Neuronal stem cell (in vitro differentiated cells): Measurements from ENCODE around the gene DOCK4.

Source experiments
- DNase-seq: peaks from one replicate; pipeline ENCODE4 v3.0.0-alpha.2; 2013; ENCODE audit warnings: low spot score
- H2AFZ ChIP-seq: one replicate; pipeline ENCODE4 v1.6.1; 2013; ENCODE audit warnings: mild to moderate bottlenecking, low read length, inconsistent platforms
- H2AK5ac ChIP-seq: 2 replicates; pipeline ENCODE4 v1.6.1; 2013; ENCODE audit warnings: low read depth, mild to moderate bottlenecking, inconsistent platforms, low read length, moderate library complexity, mixed read lengths
- H2BK120ac ChIP-seq: 2 replicates; pipeline ENCODE4 v1.6.1; 2013; ENCODE audit warnings: low read depth, mild to moderate bottlenecking, inconsistent platforms, low read length, moderate library complexity, mixed read lengths
- H2BK12ac ChIP-seq: one replicate; pipeline ENCODE4 v1.6.1; 2013; ENCODE audit warnings: low read length, inconsistent platforms
- H2BK15ac ChIP-seq: 2 replicates; pipeline ENCODE4 v1.6.1; 2013; ENCODE audit warnings: mild to moderate bottlenecking, low read length, inconsistent platforms, mixed read lengths
- H2BK5ac ChIP-seq: one replicate; pipeline ENCODE4 v1.6.1; 2013; ENCODE audit warnings: inconsistent platforms, mild to moderate bottlenecking, low read length, moderate library complexity
- H3K14ac ChIP-seq: one replicate; pipeline ENCODE4 v1.6.1; 2013; ENCODE audit warnings: low read length, inconsistent platforms
- H3K18ac ChIP-seq: 2 replicates; pipeline ENCODE4 v1.6.1; 2013; ENCODE audit warnings: low read length, inconsistent platforms
- H3K23ac ChIP-seq: 2 replicates; pipeline ENCODE4 v1.6.1; 2013; ENCODE audit warnings: low read depth, mild to moderate bottlenecking, mixed read lengths, low read length, inconsistent platforms; ENCODE audit not compliant: poor library complexity
- H3K27ac ChIP-seq: replicated peaks from 3 replicates; pipeline ENCODE4 v1.5.1; 2013; ENCODE audit warnings: low read length, inconsistent platforms
- H3K27me3 ChIP-seq, 3 experiments: 2 replicates each; pipeline ENCODE4 v1.6.1; 2013; ENCODE audit warnings: low read length in 3 of 3, mild to moderate bottlenecking in 2 of 3, inconsistent platforms in 1 of 3, low read depth in 1 of 3, mixed read lengths in 1 of 3, moderate library complexity in 1 of 3; ENCODE audit not compliant: control insufficient read depth in 3 of 3, insufficient read depth in 3 of 3
- H3K36me3 ChIP-seq, 2 donors: replicated peaks in 1 of 2; 2 replicates each; pipeline ENCODE4 v1.6.1; 2013; ENCODE audit warnings: low read length in 2 of 2; ENCODE audit not compliant: control insufficient read depth in 2 of 2, insufficient read depth in 2 of 2
- H3K4ac ChIP-seq: 2 replicates; pipeline ENCODE4 v1.6.1; 2013; ENCODE audit warnings: inconsistent platforms, mild to moderate bottlenecking, low read length, moderate library complexity
- H3K4me1 ChIP-seq, 2 donors: 1 replicate in 1 of 2; 2 replicates in 1 of 2; pipeline ENCODE4 v1.6.1; 2013; ENCODE audit warnings: low read length in 2 of 2, low read depth in 1 of 2; ENCODE audit not compliant: control insufficient read depth in 2 of 2, insufficient read depth in 1 of 2
- H3K4me2 ChIP-seq: one replicate; pipeline ENCODE4 v1.6.1; 2013; ENCODE audit warnings: mild to moderate bottlenecking, low read length, inconsistent platforms; ENCODE audit not compliant: insufficient read depth, poor library complexity, severe bottlenecking
- H3K4me3 ChIP-seq, 2 donors: 2 replicates each; pipeline ENCODE4 v1.5.1; 2013; ENCODE audit warnings: low read length in 2 of 2, mild to moderate bottlenecking in 2 of 2, inconsistent platforms in 1 of 2, moderate library complexity in 1 of 2
- H3K79me1 ChIP-seq: one replicate; pipeline ENCODE4 v1.6.1; 2013; ENCODE audit warnings: low read depth, mild to moderate bottlenecking, inconsistent platforms, low read length, moderate library complexity
- H3K9ac ChIP-seq: one replicate; pipeline ENCODE4 v1.6.1; 2013; ENCODE audit warnings: mild to moderate bottlenecking, low read depth, low read length, inconsistent platforms; ENCODE audit not compliant: poor library complexity
- H3K9me3 ChIP-seq, 2 donors: replicated peaks in 1 of 2; 2 replicates each; pipeline versions ENCODE3 to v1.6.1; 2013; ENCODE audit warnings: low read length in 2 of 2, mild to moderate bottlenecking in 2 of 2, inconsistent platforms in 1 of 2, low read depth in 1 of 2, mixed read lengths in 1 of 2, moderate library complexity in 1 of 2; ENCODE audit not compliant: control insufficient read depth in 2 of 2, insufficient read depth in 1 of 2
- H4K8ac ChIP-seq: one replicate; pipeline ENCODE4 v1.6.1; 2013; ENCODE audit warnings: low read depth, mild to moderate bottlenecking, inconsistent platforms, low read length, moderate library complexity
- H4K91ac ChIP-seq: one replicate; pipeline ENCODE4 v1.6.1; 2013; ENCODE audit warnings: low read length, low read depth, mild to moderate bottlenecking, inconsistent platforms; ENCODE audit not compliant: poor library complexity
- WGBS, 2 donors: extraction: QIAGEN DNeasy Blood & Tissue Kit; methylation state at CpG; one replicate each; pipeline ENCODE4 v1.1.7; 2013; ENCODE audit warnings: missing lambda C conversion rate in 2 of 2, mixed read lengths in 1 of 2; ENCODE audit not compliant: insufficient read length in 2 of 2, insufficient replicate concordance in 1 of 2; ENCODE audit errors: extremely low coverage in 2 of 2; 5-methylcytosine and 5-hydroxymethylcytosine counted together

Gene DOCK4

DNA sequence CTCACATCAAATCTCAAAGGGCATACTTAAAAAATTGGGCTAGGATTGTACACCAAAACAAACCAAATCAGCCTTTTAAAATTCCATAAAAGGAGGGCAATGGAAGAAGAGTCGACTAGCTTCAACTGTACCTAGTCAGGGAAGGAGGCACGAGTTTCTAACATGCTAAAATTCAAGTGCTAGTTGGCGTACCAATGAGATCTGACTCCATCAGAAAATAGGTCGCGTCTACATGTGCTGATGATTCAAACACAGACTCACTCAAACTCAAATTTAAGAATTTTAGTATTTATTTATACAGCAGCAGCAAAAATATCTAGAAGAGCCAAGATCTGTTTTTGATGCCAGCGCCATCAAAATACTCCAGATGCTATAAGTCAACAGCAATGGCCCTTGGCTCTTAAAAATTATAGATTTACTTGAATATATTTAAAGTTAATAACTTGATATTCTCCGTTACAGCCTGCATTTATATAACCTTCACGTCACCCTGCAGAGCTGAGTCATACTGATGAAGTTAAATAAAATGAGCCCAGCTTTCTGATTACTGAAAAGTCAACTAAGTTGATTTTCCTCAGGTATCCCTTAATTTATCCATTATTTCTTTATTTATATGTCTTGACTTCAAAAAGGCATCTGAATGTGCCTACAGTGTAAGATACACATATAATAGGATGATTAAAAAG is 341.8 kb downstream of the DOCK4 start:
- WGBS, 2 donors = no CpG with 5 or more reads among the region's 8 CpGs

DNA sequence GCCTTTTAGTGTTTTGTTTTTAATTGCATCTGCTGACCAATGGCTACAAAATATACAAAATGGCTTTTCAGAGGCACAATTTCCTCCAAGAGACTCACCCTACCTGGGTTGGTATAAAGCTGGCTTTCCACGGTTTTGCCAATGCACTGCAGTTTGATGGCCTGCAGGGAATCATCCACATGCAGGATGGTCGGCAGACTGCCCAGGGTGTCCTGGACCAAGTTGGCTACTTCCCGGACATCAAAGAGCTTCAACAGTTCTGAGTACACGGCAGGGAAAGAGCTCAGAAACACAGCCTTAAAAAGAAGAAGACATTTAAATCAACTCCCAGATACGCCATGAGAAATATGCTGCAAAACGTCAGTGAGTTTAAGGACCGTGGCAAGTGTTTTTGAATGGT is 342.9 kb downstream of the DOCK4 start:
- no peak overlapping the region for H2BK12ac ChIP-seq
- no peak overlapping the region for H3K4me3 ChIP-seq
- H3K4me2 ChIP-seq = no peak overlapping the region
- H3K14ac ChIP-seq = no peak overlapping the region
- H2AK5ac ChIP-seq = no peak overlapping the region
- H3K27me3 ChIP-seq = no peaks in the 10 kb centered on the region
- H3K18ac ChIP-seq = no peak overlapping the region
- H3K27ac ChIP-seq = no peak overlapping the region
- H3K4ac ChIP-seq = no peak overlapping the region
- no peak overlapping the region for H2AFZ ChIP-seq
- no peak overlapping the region for H4K8ac ChIP-seq
- no peak overlapping the region for H2BK5ac ChIP-seq
- no peak overlapping the region for H2BK15ac ChIP-seq
- WGBS, 2 donors = no CpG with 5 or more reads among the region's 7 CpGs
- no peak overlapping the region for H3K23ac ChIP-seq
- H3K9ac ChIP-seq = no peak overlapping the region
- no peaks in the 10 kb centered on the region for H3K79me1 ChIP-seq
- H2BK120ac ChIP-seq = no peak overlapping the region
- DNase-seq = no peak
- no peaks in the 10 kb centered on the region for H3K4me1 ChIP-seq
- peaks cover 0 to 42% of the 10 kb centered on the region in 2 donors for H3K36me3 ChIP-seq
- H3K9me3 ChIP-seq = no peaks in the 10 kb centered on the region
- no peak overlapping the region for H4K91ac ChIP-seq

More for the DNA sequence above, 341.8 kb downstream of the DOCK4 start:
- no peak overlapping the region for H4K91ac ChIP-seq
- DNase-seq = no peak
- no peak overlapping the region for H3K4me3 ChIP-seq
- H3K18ac ChIP-seq = no peak overlapping the region
- no peaks in the 10 kb centered on the region for H3K4me1 ChIP-seq
- no peak overlapping the region for H2BK12ac ChIP-seq
- no peak overlapping the region for H3K27ac ChIP-seq
- no peak overlapping the region for H2AFZ ChIP-seq
- H3K4ac ChIP-seq = no peak overlapping the region
- H3K79me1 ChIP-seq = no peaks in the 10 kb centered on the region
- no peak overlapping the region for H4K8ac ChIP-seq
- no peaks in the 10 kb centered on the region for H3K9me3 ChIP-seq
- peaks cover 0 to 46% of the 10 kb centered on the region in 2 donors for H3K36me3 ChIP-seq
- H2BK15ac ChIP-seq = no peak overlapping the region
- H3K9ac ChIP-seq = no peak overlapping the region
- H2BK5ac ChIP-seq = no peak overlapping the region
- H3K27me3 ChIP-seq = no peaks in the 10 kb centered on the region
- H2AK5ac ChIP-seq = no peak overlapping the region
- no peak overlapping the region for H3K23ac ChIP-seq
- no peak overlapping the region for H3K14ac ChIP-seq
- no peak overlapping the region for H2BK120ac ChIP-seq
- no peak overlapping the region for H3K4me2 ChIP-seq

DNA sequence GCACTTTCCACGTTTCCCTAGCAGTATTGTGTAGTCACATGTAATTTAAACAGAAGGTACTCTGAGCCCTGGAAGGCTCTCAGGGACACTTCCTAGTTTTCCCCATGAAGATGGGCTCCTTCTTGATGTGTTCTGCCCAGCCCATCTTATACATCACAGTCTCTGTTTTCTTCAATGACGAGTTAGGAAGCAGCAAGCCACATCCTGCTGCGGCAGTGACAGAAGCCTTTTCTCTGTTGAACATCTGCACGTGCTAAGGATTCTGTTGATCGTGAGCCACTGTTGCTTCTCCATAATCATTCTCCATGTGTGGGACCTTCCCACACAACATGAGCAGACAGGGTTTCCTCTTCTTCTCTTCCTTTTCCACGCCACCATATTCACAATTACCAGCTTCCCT is 346.0 kb downstream of the DOCK4 start:
- H4K8ac ChIP-seq = no peak overlapping the region
- H3K18ac ChIP-seq = no peak overlapping the region
- H3K27ac ChIP-seq = no peak overlapping the region
- no peaks in the 10 kb centered on the region for H3K9me3 ChIP-seq
- H3K23ac ChIP-seq = no peak overlapping the region
- no peak overlapping the region for H3K9ac ChIP-seq
- no peaks in the 10 kb centered on the region for H3K79me1 ChIP-seq
- H3K4ac ChIP-seq = no peak overlapping the region
- H3K14ac ChIP-seq = no peak overlapping the region
- H2AK5ac ChIP-seq = no peak overlapping the region
- H3K4me2 ChIP-seq = no peak overlapping the region
- H2BK120ac ChIP-seq = no peak overlapping the region
- H3K36me3 ChIP-seq = peaks cover 0 to 20% of the 10 kb centered on the region in 2 donors
- H3K4me1 ChIP-seq = no peaks in the 10 kb centered on the region
- H2BK12ac ChIP-seq = no peak overlapping the region
- WGBS, 2 donors = no CpG with 5 or more reads among the region's 6 CpGs
- no peak overlapping the region for H2BK5ac ChIP-seq
- H2BK15ac ChIP-seq = no peak overlapping the region
- no peaks in the 10 kb centered on the region for H3K27me3 ChIP-seq
- no peak for DNase-seq
- H3K4me3 ChIP-seq = no peak overlapping the region
- H4K91ac ChIP-seq = no peak overlapping the region
- no peak overlapping the region for H2AFZ ChIP-seq

- H4K8ac ChIP-seq = no peak overlapping the region
- H2BK15ac ChIP-seq = no peak overlapping the region
- no peaks in the 10 kb centered on the region for H3K79me1 ChIP-seq
- H4K91ac ChIP-seq = no peak overlapping the region
- H3K4ac ChIP-seq = no peak overlapping the region
- H3K23ac ChIP-seq = no peak overlapping the region
- no peak overlapping the region for H3K27ac ChIP-seq
- H3K14ac ChIP-seq = no peak overlapping the region
- H3K9me3 ChIP-seq = no peaks in the 10 kb centered on the region
- H2BK120ac ChIP-seq = no peak overlapping the region
- no peak overlapping the region for H2BK12ac ChIP-seq
- H2AK5ac ChIP-seq = no peak overlapping the region
- DNase-seq = no peak
- no CpG with 5 or more reads among the region's 3 CpGs for WGBS, 2 donors
- no peak overlapping the region for H2AFZ ChIP-seq
- H3K9ac ChIP-seq = no peak overlapping the region
- no peak overlapping the region for H2BK5ac ChIP-seq
- peaks cover 0 to 18% of the 10 kb centered on the region in 2 donors for H3K36me3 ChIP-seq
- no peak overlapping the region for H3K4me3 ChIP-seq
- H3K4me1 ChIP-seq = peaks cover 0 to 5% of the 10 kb centered on the region in 2 donors
- no peak overlapping the region for H3K4me2 ChIP-seq
- H3K27me3 ChIP-seq = no peaks in the 10 kb centered on the region
- no peak overlapping the region for H3K18ac ChIP-seq
Observed at GRCh38 chr7:111858331-111858730, 347.9 kb downstream of the DOCK4 start.
